Hepatocyte (in vitro differentiated cells): ENCODE results near the gene RBM18. TPM values are rescaled to one million over a fixed set of nuclear protein-coding genes. Genes with fewer than 3 reads are reported as not detected.

Source experiments
- DNase-seq: peaks from one replicate; pipeline ENCODE4 v3.0.0-alpha.2; 2016; ENCODE audit warnings: low spot score
- H2AFZ ChIP-seq: fragments of 200-600 bp; sonication (generic); 2 replicates; pipeline ENCODE4 v1.6.0; 2016; ENCODE audit warnings: antibody characterized with exemption, mild to moderate bottlenecking
- H3K27ac ChIP-seq: fragments of 200-600 bp; sonication (generic); 2 replicates; pipeline ENCODE4 v1.5.1; 2016; ENCODE audit warnings: mild to moderate bottlenecking
- H3K27me3 ChIP-seq: fragments of 200-600 bp; sonication (generic); 2 replicates; pipeline ENCODE4 v1.6.1; 2016
- H3K36me3 ChIP-seq: fragments of 200-600 bp; sonication (generic); replicated peaks from 2 replicates; pipeline ENCODE4 v1.5.1; 2016; ENCODE audit warnings: low read depth; ENCODE audit not compliant: insufficient read depth
- H3K4me1 ChIP-seq: fragments of 200-600 bp; sonication (generic); 2 replicates; pipeline ENCODE4 v1.5.1; 2016; ENCODE audit warnings: mild to moderate bottlenecking, moderate library complexity; ENCODE audit not compliant: insufficient read depth
- H3K4me2 ChIP-seq: fragments of 200-600 bp; sonication (generic); 2 replicates; pipeline ENCODE4 v1.6.0; 2016
- H3K4me3 ChIP-seq: fragments of 200-600 bp; sonication (generic); 2 replicates; pipeline ENCODE4 v1.5.1; 2016; ENCODE audit warnings: mild to moderate bottlenecking
- H3K79me2 ChIP-seq: fragments of 200-600 bp; sonication (generic); 2 replicates; pipeline ENCODE4 v1.6.0; 2017; ENCODE audit warnings: mild to moderate bottlenecking
- H3K9me2 ChIP-seq: fragments of 200-600 bp; sonication (generic); replicated peaks from 2 replicates; pipeline ENCODE4 v1.6.0; 2017; ENCODE audit warnings: mild to moderate bottlenecking; ENCODE audit not compliant: insufficient read depth
- H3K9me3 ChIP-seq: fragments of 200-600 bp; sonication (generic); 2 replicates; pipeline ENCODE4 v1.5.1; 2016; ENCODE audit warnings: low read depth, mild to moderate bottlenecking
- H4K20me1 ChIP-seq: fragments of 200-600 bp; sonication (generic); 2 replicates; pipeline ENCODE4 v1.6.0; 2016; ENCODE audit warnings: mild to moderate bottlenecking; ENCODE audit not compliant: insufficient read depth, poor library complexity, severe bottlenecking
- EZH2 ChIP-seq: fragments of 200-600 bp; sonication (generic); IDR thresholded peaks from 2 replicates; pipeline ENCODE4 v1.6.1; 2016; ENCODE audit warnings: antibody characterized with exemption, mild to moderate bottlenecking, borderline replicate concordance
- EZH2phosphoT487 ChIP-seq: fragments of 200-600 bp; sonication (generic); IDR thresholded peaks from one replicate; pipeline ENCODE4 v1.6.1; 2018; ENCODE audit warnings: antibody characterized with exemption, mild to moderate bottlenecking, low read depth, moderate library complexity; ENCODE audit not compliant: unreplicated experiment, severe bottlenecking
- WGBS: methylation state at CpG from one replicate; pipeline ENCODE4 v1.1.6; 2016; ENCODE audit warnings: low lambda C conversion rate; ENCODE audit errors: missing lambda C conversion rate; 5-methylcytosine and 5-hydroxymethylcytosine counted together
- polyA plus RNA-seq: library from polyadenylated mRNA; unstranded; fragments of >200 nt; fragmentation: Nextera tagmentation; extraction: Ambion mirVana; gene quantifications from 2 replicates; pipeline ENCODE4 v1.2.1, GENCODE V29; 2016
- total RNA-seq: library from RNA; depleted of rRNA; stranded (reverse); fragments of >200 nt; gene quantifications from 2 replicates; pipeline ENCODE4 v1.2.3, GENCODE V29; 2014
- TF ChIP-seq, protein P1 (sequence below): fragments of 200-600 bp; sonication (generic); IDR thresholded peaks from 2 replicates; pipeline ENCODE4 v1.5.1; 2016; ENCODE audit warnings: antibody characterized with exemption, mild to moderate bottlenecking; ENCODE audit not compliant: poor library complexity

The RBM18 gene
- total and polyA plus RNA-seq, 2 experiments from 2014 or later, result 15.9 to 22.0 TPM

DNA sequence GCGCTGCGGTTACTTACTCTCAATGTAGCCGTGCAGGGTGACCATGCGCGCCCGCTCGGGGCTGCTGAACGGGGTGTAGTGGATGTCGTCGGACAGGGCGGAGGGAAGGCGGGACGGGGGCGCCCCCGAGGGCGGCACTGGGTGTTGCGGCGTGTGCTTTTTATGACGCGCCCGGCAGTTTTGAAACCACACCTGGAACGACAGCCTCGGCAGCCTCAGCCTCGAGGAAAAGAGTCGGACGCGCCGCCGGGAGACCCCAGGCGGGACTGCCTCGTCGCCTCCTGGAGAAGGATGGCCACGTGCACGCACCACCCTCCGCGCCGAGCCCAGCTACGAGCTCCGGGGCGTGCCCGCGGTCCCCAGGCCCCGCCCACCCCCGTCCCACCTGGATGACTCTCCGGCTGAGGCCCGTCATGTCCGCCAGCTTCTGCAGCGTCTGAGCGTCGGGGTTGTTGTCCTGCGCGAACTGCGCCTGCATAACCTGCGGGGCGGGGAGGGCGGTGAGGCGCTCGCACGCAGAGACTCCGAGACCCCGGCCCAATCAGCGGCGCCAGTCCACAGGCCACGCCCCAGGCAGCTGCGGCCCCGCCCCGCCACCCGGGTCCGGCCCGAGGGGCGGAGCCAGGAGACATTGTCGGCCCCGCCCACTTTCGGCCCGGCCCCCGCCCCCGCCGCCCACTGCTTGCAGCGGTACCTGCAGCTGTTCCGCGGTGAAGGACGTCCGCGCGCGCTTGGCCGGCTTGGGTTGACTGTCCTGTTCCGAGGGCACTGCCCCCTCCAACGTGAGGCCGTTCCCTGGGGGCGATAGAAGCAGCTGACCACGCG is 50.8 kb downstream of the RBM18 start:
- H3K36me3 ChIP-seq, result no peaks in the 10 kb centered on the region
- H3K4me2 ChIP-seq, result peak overlapping the region; percentile 97
- H3K9me2 ChIP-seq, result no peaks in the 10 kb centered on the region
- H3K27me3 ChIP-seq, result peaks cover 91% of the 10 kb centered on the region
- no peaks in the 10 kb centered on the region for H3K9me3 ChIP-seq
- no peaks in the 10 kb centered on the region for H3K79me2 ChIP-seq
- peak overlapping the region; percentile 20 for H2AFZ ChIP-seq
- H4K20me1 ChIP-seq, result no peaks in the 10 kb centered on the region
- WGBS, result 1% methylated on average over 39 of the region's 93 CpGs
- DNase-seq, result peak; percentile 83
- H3K27ac ChIP-seq, result no peak overlapping the region
- peaks cover 9% of the 10 kb centered on the region for H3K4me1 ChIP-seq
- H3K4me3 ChIP-seq, result peak overlapping the region; percentile 24
- no peak for TF ChIP-seq EZH2
- TF ChIP-seq, protein P1, sequence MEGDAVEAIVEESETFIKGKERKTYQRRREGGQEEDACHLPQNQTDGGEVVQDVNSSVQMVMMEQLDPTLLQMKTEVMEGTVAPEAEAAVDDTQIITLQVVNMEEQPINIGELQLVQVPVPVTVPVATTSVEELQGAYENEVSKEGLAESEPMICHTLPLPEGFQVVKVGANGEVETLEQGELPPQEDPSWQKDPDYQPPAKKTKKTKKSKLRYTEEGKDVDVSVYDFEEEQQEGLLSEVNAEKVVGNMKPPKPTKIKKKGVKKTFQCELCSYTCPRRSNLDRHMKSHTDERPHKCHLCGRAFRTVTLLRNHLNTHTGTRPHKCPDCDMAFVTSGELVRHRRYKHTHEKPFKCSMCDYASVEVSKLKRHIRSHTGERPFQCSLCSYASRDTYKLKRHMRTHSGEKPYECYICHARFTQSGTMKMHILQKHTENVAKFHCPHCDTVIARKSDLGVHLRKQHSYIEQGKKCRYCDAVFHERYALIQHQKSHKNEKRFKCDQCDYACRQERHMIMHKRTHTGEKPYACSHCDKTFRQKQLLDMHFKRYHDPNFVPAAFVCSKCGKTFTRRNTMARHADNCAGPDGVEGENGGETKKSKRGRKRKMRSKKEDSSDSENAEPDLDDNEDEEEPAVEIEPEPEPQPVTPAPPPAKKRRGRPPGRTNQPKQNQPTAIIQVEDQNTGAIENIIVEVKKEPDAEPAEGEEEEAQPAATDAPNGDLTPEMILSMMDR, result no peak
- no peak for TF ChIP-seq EZH2phosphoT487

DNA sequence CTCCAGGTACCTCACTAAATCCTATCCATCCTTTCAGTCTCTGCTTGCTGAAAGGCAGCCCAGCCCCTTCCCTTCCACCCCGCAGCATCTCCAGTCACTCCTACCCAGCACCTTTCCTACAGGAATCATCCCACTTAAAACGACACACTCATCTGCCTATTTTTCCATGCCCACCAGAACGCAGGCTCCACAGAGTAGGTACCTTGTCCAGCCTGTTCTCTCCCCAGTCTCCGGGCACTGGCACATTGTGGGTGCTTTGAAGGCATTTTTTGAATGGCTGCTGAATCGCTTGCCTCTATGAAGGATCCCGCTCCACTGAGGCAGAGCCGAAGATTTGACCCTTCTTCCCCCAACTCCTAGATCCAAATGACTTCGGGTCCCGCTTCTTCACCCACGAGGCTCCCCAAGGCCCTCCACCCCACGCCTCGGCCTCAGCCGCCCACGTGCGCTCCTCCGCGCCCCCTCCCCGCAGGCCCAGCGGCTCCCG is 51.5 kb downstream of the RBM18 start:
- Histone ChIP-seq H3K4me3 (no peak overlapping the region), H3K4me2 (peak overlapping the region; percentile 97), H3K4me1 (peaks cover 8% of the 10 kb centered on the region), H2AFZ (peak overlapping the region; percentile 20), H3K27ac (no peak overlapping the region), H3K36me3 (no peaks in the 10 kb centered on the region), H3K9me3 (no peaks in the 10 kb centered on the region), H3K79me2 (no peaks in the 10 kb centered on the region), H3K27me3 (peaks cover 85% of the 10 kb centered on the region), H4K20me1 (no peaks in the 10 kb centered on the region), H3K9me2 (no peaks in the 10 kb centered on the region)
- no peak for DNase-seq
- no peak for TF ChIP-seq EZH2
- no peak for TF ChIP-seq EZH2phosphoT487
- TF ChIP-seq, protein P1, result no peak
- 41% methylated on average over 19 of the region's 20 CpGs for WGBS

DNA sequence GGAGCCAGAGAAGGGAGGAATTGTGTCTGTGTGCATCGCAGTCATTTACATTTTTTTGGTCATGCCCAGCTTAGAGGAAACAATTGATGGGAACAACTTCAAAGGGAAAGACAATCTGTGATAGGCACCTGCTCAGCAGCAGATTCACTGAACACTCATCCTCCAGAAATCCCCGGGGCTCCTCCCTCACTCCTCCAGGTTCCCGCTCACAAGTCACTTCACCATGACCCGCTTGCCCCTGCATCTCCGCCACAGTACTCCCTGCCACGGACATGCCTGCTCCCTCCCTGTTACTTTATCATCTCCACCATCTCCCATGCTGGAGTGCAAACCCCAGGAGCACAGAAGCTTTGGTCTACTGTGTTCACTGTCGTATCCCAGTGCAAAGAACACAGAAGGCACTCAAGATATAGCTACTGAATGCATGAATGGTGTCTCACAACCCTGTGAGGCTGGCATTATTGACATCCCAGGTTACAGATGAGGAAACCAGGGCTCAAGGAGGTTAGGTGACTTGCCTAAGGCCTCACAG is 52.1 kb downstream of the RBM18 start:
- H3K4me1 ChIP-seq, result peaks cover 8% of the 10 kb centered on the region
- no peak overlapping the region for H3K27ac ChIP-seq
- no peak overlapping the region for H2AFZ ChIP-seq
- no peaks in the 10 kb centered on the region for H4K20me1 ChIP-seq
- no peaks in the 10 kb centered on the region for H3K9me3 ChIP-seq
- 71% methylated on average over 7 of the region's 7 CpGs for WGBS
- no peak overlapping the region for H3K4me2 ChIP-seq
- no peak overlapping the region for H3K4me3 ChIP-seq
- DNase-seq, result no peak
- no peak for TF ChIP-seq EZH2phosphoT487
- no peaks in the 10 kb centered on the region for H3K79me2 ChIP-seq
- no peaks in the 10 kb centered on the region for H3K9me2 ChIP-seq
- H3K36me3 ChIP-seq, result no peaks in the 10 kb centered on the region
- peaks cover 81% of the 10 kb centered on the region for H3K27me3 ChIP-seq

DNA sequence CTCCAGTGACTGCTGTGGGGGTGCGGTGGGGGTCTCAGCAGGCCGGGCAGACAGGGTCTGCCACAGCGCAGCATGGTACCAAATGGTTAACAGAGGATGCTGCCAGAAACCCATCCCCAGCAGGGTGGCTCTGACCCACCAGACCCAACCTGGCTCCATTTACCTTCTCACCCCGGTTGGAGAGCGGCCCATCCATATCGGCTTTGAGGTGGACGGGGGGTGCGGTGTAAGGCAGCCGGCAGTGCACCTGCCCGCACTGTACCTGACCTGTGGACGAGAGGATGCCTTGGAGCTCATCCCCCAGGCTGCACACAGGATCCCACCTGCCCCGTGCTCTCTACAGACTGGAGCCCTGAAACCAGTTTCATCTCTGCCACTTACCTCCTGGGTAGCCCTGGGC is 55.2 kb downstream of the RBM18 start:
- Histone ChIP-seq H2AFZ (no peak overlapping the region), H4K20me1 (no peaks in the 10 kb centered on the region), H3K36me3 (no peaks in the 10 kb centered on the region), H3K79me2 (no peaks in the 10 kb centered on the region), H3K27me3 (peaks cover 57% of the 10 kb centered on the region), H3K4me1 (peaks cover 8% of the 10 kb centered on the region), H3K4me3 (no peak overlapping the region), H3K9me3 (no peaks in the 10 kb centered on the region), H3K27ac (no peak overlapping the region), H3K9me2 (no peaks in the 10 kb centered on the region), H3K4me2 (no peak overlapping the region)
- 92% methylated on average over 12 of the region's 12 CpGs for WGBS
- no peak for DNase-seq
- TF ChIP-seq EZH2phosphoT487 (no peak), EZH2 (no peak)
- TF ChIP-seq, protein P1, result no peak
